PC-9 (cell line): ENCODE results near the gene PNMA8C. TPM values are rescaled to one million over a fixed set of nuclear protein-coding genes. Genes with fewer than 3 reads are reported as not detected.

Source experiments
- BruUV-seq: library from RNA; stranded (reverse); fragments of 400-500 nt; replicated peaks from 2 replicates; lab custom pipeline; 2021; lab: Mats Ljungman, UMichigan
- CTCF ChIA-PET: fragments of 300-600 bp; sonication (Branson Sonifier 250); formaldehyde crosslinking; loops from one replicate; lab custom pipeline; 2022; ENCODE audit warnings: antibody characterized with exemption; lab: Charles Lee
- POLR2A ChIA-PET: fragments of 300-600 bp; sonication (Branson Sonifier 250); formaldehyde crosslinking; loops from one replicate; lab custom pipeline; 2022; ENCODE audit warnings: antibody characterized with exemption; ENCODE audit not compliant: unreplicated experiment; lab: Charles Lee
- DNase-seq, 2 experiments: peaks; one replicate each; pipeline versions ENCODE4 v3.0.0 to v3.0.0-alpha.2; 2015 to 2022; ENCODE audit warnings: mixed read lengths in 1 of 2
- H2AFZ ChIP-seq: fragments of 200-600 bp; sonication (generic); 2 replicates; pipeline ENCODE4 v1.8.1; 2017; ENCODE audit warnings: antibody characterized with exemption
- H3F3A ChIP-seq: fragments of 200-600 bp; sonication (generic); 2 replicates; pipeline ENCODE4 v1.8.1; 2017; ENCODE audit warnings: antibody characterized with exemption, mild to moderate bottlenecking, low read depth; ENCODE audit not compliant: insufficient read depth
- H3K27ac ChIP-seq: fragments of 200-600 bp; sonication (generic); 2 replicates; pipeline ENCODE4 v1.6.1; 2016; ENCODE audit warnings: mixed run types
- H3K27me3 ChIP-seq: fragments of 200-600 bp; sonication (generic); 2 replicates; pipeline ENCODE4 v1.6.1; 2016; ENCODE audit warnings: low read depth, mixed run types; ENCODE audit not compliant: insufficient read depth
- H3K36me3 ChIP-seq: fragments of 200-600 bp; sonication (generic); 2 replicates; pipeline ENCODE4 v1.6.1; 2016; ENCODE audit warnings: low read depth, mixed run types
- H3K4me1 ChIP-seq: fragments of 200-600 bp; sonication (generic); replicated peaks from 2 replicates; pipeline ENCODE4 v1.6.1; 2016; ENCODE audit warnings: mixed run types; ENCODE audit not compliant: insufficient read depth
- H3K4me2 ChIP-seq: fragments of 200-600 bp; sonication (generic); 2 replicates; pipeline ENCODE4 v1.6.1; 2017; ENCODE audit warnings: mixed run types
- H3K4me3 ChIP-seq: fragments of 200-600 bp; sonication (generic); 2 replicates; pipeline ENCODE4 v1.6.1; 2016; ENCODE audit warnings: mixed run types
- H3K79me2 ChIP-seq: fragments of 200-600 bp; sonication (generic); 2 replicates; pipeline ENCODE4 v1.6.1; 2017; ENCODE audit warnings: low read depth, mixed run types
- H3K9me2 ChIP-seq: fragments of 200-600 bp; sonication (generic); 2 replicates; pipeline ENCODE4 v1.8.1; 2017; ENCODE audit warnings: mild to moderate bottlenecking; ENCODE audit not compliant: insufficient read depth
- H3K9me3 ChIP-seq: fragments of 200-600 bp; sonication (generic); 2 replicates; pipeline ENCODE4 v1.8.1; 2016; ENCODE audit warnings: low read depth; ENCODE audit not compliant: insufficient read depth
- H4K20me1 ChIP-seq: fragments of 200-600 bp; sonication (generic); 2 replicates; pipeline ENCODE4 v1.8.1; 2017; ENCODE audit not compliant: insufficient read depth
- CTCF ChIP-seq: fragments of 200-600 bp; sonication (generic); conservative IDR thresholded peaks from 2 replicates; pipeline ENCODE4 v1.6.1; 2017; ENCODE audit warnings: mixed run types, antibody characterized with exemption, mild to moderate bottlenecking, moderate library complexity
- EZH2 ChIP-seq: fragments of 200-600 bp; sonication (generic); IDR thresholded peaks from 2 replicates; pipeline ENCODE4 v1.8.0; 2017; ENCODE audit warnings: antibody characterized with exemption, low read depth
- intact Hi-C: fragments of 100-400 bp; cut with micrococcal nuclease; formaldehyde crosslinking; loops from one replicate; pipeline ENCODE4 v1.10.0; 2022; ENCODE audit not compliant: unreplicated experiment
- total RNA-seq: library from RNA; stranded (reverse); gene quantifications from 2 replicates; pipeline ENCODE4 v1.2.3, GENCODE V29; 2021

Gene PNMA8C
- total RNA-seq, 1 experiment from 2014 or later: not detected

GRCh38 chr19:46413262-46414031, 15.3 kb downstream of the PNMA8C start, which contains the start of gene CCDC8:
Gene CCDC8, minus strand, starts transcription at chr19:46413564. Its CDS starts 754 bp downstream, at chr19:46412810.
- Histone ChIP-seq H3K4me3 (no peak within 1 kb of the TSS), H3F3A (peaks cover 6% of the 10 kb centered on the region; the same call in 1 of the 2 replicates), H2AFZ (no peak within 1 kb of the TSS), H3K9me2 (no peaks in the 10 kb centered on the region), H3K4me2 (no peak within 1 kb of the TSS), H4K20me1 (no peaks in the 10 kb centered on the region), H3K4me1 (peaks cover 12% of the 10 kb centered on the region; the same call in 1 of the 2 replicates), H3K36me3 (no peaks in the 10 kb centered on the region), H3K27ac (no peak within 1 kb of the TSS), H3K9me3 (no peaks in the 10 kb centered on the region), H3K79me2 (no peaks in the 10 kb centered on the region), H3K27me3 (peaks cover 32% of the 10 kb centered on the region; the same call in 1 of the 2 replicates)
- intact Hi-C loops: no loop called here
- ChIA-PET POLR2A (interaction anchor here (0.5 to 0.7 kb wide), 3 partner anchors 8 to 389 kb away, joined by 3 to 4 read pairs (median 3); no protein-coding TSS in a partner anchor), CTCF (no interaction called here)
- BruUV-seq: no TSS peak
- DNase-seq: peak in 1 of 2 experiments; percentile 76
- TF ChIP-seq EZH2 (no peak), CTCF (no peak)

GRCh38 chr19:46412650-46413261, 16.0 kb downstream of the PNMA8C start:
- Histone ChIP-seq H3K9me3 (no peaks in the 10 kb centered on the region), H3K36me3 (no peaks in the 10 kb centered on the region), H3K9me2 (no peaks in the 10 kb centered on the region), H3K79me2 (no peaks in the 10 kb centered on the region), H3K27me3 (peaks cover 39% of the 10 kb centered on the region; the same call in 1 of the 2 replicates), H3K4me1 (peaks cover 12% of the 10 kb centered on the region; the same call in 1 of the 2 replicates), H3K27ac (no peak overlapping the region), H4K20me1 (no peaks in the 10 kb centered on the region), H2AFZ (no peak overlapping the region), H3K4me2 (no peak overlapping the region), H3K4me3 (no peak overlapping the region), H3F3A (peaks cover 6% of the 10 kb centered on the region; the same call in 1 of the 2 replicates)
- TF ChIP-seq CTCF: no peak
- no peak for TF ChIP-seq EZH2
- TSS peak; percentile 55 for BruUV-seq
- intact Hi-C loops: no loop called here
- DNase-seq: no peak
- CTCF ChIA-PET: no interaction called here
- POLR2A ChIA-PET: interaction anchor here (0.7 kb wide), 2 partner anchors 8 to 388 kb away, joined by 3 read pairs; no protein-coding TSS in a partner anchor

GRCh38 chr19:46411925-46412649, 16.6 kb downstream of the PNMA8C start:
- Histone ChIP-seq H3K4me2 (no peak overlapping the region), H3K79me2 (no peaks in the 10 kb centered on the region), H4K20me1 (no peaks in the 10 kb centered on the region), H3F3A (peaks cover 5% of the 10 kb centered on the region; the same call in 1 of the 2 replicates), H2AFZ (no peak overlapping the region), H3K9me3 (no peaks in the 10 kb centered on the region), H3K27ac (no peak overlapping the region), H3K4me1 (peaks cover 12% of the 10 kb centered on the region; the same call in 1 of the 2 replicates), H3K36me3 (no peaks in the 10 kb centered on the region), H3K27me3 (peaks cover 45% of the 10 kb centered on the region), H3K9me2 (no peaks in the 10 kb centered on the region), H3K4me3 (no peak overlapping the region)
- BruUV-seq: no TSS peak
- intact Hi-C loops: no loop called here
- CTCF ChIA-PET: no interaction called here
- POLR2A ChIA-PET: no interaction called here
- DNase-seq: no peak
- TF ChIP-seq CTCF: no peak
- no peak for TF ChIP-seq EZH2
